ENCODE measurements around the gene DVL2. TPM values are rescaled to one million over a fixed set of nuclear protein-coding genes. Genes with fewer than 3 reads are reported as not detected.

DVL2 gene
- total RNA-seq, 1 experiment from 2014 or later = 75.0 TPM

DNA sequence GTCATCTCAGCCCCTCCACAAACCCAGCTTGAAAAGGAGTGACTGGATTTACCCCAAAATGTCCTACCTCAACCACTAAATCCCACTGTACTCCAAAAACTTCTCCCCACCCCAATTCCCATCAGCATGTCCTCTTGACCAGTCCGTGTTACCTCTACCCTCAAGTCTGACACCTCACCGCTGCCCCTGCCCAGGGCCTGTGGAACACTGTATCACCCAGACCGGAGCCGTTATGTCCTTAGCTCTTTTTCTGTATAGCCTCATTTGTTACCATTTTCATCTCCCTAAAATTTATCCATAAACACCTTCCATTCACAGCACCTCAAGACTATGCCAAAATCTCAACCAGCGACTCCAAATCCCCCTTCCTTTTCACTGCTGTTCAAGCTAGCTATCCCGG, 2.5 kb upstream of the DVL2 start:
- DNase-seq = no peak
- H3K36me3 ChIP-seq (replicated peaks; ENCODE audit: control insufficient read depth, insufficient read depth, low read length) = peaks cover 19% of the 10 kb centered on the region
- H3K27me3 ChIP-seq (ENCODE audit: control insufficient read depth, insufficient read depth, low read length) = no peaks in the 10 kb centered on the region
- H3K4me3 ChIP-seq (ENCODE audit: insufficient read depth, low read depth, low read length) = no peak overlapping the region

DNA sequence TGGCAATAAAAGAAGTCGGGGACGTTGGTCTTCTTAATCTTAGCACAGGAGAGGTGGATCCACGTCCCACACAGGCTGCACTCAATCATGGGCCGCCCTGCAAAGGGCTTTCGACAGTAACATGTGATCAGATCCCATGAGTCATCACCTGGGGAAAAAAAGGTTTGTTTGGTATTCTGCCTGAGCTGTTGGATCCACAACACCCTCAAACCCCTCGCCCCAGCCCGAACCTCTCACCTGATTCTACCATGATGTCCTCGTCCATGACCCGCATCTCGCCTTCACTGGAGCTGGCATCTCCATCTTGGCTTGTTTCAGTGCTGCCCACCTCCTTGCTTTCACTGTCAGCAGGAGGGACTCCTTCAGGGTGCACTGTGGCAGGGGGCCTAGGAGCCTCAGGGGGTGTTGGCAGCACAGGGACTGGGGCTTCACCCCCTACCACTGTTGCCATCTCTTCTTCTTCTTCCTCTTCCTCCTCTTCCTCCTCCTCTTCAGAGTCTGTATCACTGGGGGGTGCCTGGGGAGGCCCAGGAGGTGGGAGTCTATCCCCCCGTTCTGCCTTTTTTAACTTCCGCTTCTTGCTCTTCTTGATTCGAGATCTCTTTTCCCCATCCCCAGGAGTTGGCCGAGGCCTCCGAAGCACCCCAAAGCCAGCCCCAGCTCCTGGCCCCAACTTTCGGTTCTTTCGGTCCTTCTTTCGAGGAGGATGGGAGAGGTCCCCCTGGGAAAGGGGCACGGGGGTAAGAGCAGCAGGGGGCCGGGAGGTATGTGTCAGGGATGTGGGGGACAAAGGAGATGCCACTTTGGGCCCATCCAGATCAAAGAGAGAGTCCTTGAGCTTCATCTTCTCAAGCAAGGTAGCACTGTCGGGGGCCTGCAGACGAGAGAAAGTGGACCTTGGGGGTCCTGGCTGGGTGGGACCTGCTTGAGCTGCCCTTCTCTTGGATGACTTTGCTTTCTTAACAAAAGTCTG, 1.7 kb upstream of the DVL2 start:
- Histone ChIP-seq H3K36me3 (replicated peaks; ENCODE audit: control insufficient read depth, insufficient read depth, low read length) (peaks cover 19% of the 10 kb centered on the region), H3K4me3 (ENCODE audit: insufficient read depth, low read depth, low read length) (no peak overlapping the region), H3K27me3 (ENCODE audit: control insufficient read depth, insufficient read depth, low read length) (no peaks in the 10 kb centered on the region)
- no peak for DNase-seq

DNA sequence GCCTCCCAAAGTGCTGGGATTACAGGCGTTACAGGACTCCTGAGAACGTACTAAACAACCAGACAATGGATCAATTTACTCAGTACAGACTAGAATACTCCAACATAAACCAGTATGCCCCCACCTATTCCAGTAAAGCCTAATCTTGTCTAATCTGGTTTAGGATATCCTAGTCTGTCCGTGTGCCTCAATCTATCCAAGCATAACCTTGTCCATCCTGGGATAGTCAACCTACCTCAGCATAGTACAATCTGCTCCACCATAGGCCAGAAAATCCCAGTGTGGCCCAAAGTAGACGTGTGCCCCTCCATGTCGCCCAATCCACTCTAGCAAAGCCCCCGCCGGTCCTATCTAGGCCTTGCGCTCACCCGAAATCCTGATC, 625 bp downstream of the DVL2 start:
- peak; percentile 71 for DNase-seq
- H3K27me3 ChIP-seq (ENCODE audit: control insufficient read depth, insufficient read depth, low read length) = no peaks in the 10 kb centered on the region
- H3K36me3 ChIP-seq (replicated peaks; ENCODE audit: control insufficient read depth, insufficient read depth, low read length) = peaks cover 26% of the 10 kb centered on the region
- H3K4me3 ChIP-seq (ENCODE audit: insufficient read depth, low read depth, low read length) = peak overlapping the region; percentile 81

DNA sequence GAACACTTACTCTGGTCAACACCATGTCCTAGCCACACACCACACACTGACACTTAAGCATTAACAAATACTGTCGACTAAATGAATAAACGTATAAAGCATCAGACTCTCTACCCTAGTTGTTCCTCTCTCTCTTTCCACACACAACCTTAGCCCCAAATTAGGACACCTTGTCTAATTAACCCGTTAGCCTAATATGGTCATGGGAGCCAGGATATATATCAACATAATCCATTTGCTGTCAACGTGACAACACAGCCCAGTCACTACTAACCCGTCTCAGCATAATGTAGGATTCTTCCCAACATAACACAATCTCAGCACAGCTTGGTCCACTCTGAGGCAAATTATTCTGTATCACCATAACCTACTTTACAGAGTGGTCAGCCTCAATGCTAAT, 2.2 kb downstream of the DVL2 start:
- no peak for DNase-seq
- no peak overlapping the region for H3K4me3 ChIP-seq (ENCODE audit: insufficient read depth, low read depth, low read length)
- no peaks in the 10 kb centered on the region for H3K27me3 ChIP-seq (ENCODE audit: control insufficient read depth, insufficient read depth, low read length)
- H3K36me3 ChIP-seq (replicated peaks; ENCODE audit: control insufficient read depth, insufficient read depth, low read length) = peaks cover 35% of the 10 kb centered on the region

DNA sequence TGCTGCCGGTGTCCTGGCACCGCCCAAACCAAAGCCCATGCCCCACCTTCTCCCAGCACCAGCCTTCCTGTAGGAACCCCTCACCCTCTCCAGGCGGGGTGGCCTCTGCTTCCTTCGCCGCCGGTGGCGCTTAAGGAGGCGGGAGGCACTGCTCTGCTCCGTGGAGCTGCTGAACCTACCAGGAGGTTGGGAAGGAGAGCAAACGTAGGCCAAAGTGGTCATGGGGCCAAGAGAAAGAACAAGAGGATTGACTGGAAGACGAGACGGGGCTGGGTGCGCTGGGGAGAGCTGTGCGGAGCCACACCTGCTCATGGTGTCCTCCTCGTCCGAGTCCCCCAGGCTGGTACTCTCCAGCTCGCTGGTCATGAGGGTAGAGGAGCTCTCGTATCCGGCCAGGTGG, 4.8 kb downstream of the DVL2 start:
- Histone ChIP-seq H3K4me3 (ENCODE audit: insufficient read depth, low read depth, low read length) (no peak overlapping the region), H3K36me3 (replicated peaks; ENCODE audit: control insufficient read depth, insufficient read depth, low read length) (peaks cover 20% of the 10 kb centered on the region), H3K27me3 (ENCODE audit: control insufficient read depth, insufficient read depth, low read length) (no peaks in the 10 kb centered on the region)
- no peak for DNase-seq

DNA sequence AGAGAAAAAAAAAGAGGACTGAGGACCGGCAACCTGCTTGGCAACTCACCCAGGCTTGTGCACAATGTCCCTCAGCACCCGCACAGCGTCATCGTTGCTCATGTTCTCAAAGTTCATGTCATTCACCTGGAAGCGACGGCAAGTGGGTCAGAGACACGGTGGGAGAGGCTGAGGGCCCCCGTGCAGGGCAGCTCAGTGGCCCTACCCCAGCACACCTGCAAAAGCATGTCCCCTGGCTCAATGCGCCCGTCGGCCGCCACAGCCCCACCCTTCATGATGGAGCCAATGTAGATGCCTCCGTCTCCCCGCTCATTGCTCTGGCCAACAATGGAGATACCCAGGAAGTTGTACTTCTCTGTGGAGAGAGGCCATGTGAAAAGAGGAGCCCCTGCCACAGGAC, 5.4 kb downstream of the DVL2 start:
- Histone ChIP-seq H3K27me3 (ENCODE audit: control insufficient read depth, insufficient read depth, low read length) (no peaks in the 10 kb centered on the region), H3K36me3 (replicated peaks; ENCODE audit: control insufficient read depth, insufficient read depth, low read length) (peaks cover 24% of the 10 kb centered on the region), H3K4me3 (ENCODE audit: insufficient read depth, low read depth, low read length) (no peak overlapping the region)
- no peak for DNase-seq

DNA sequence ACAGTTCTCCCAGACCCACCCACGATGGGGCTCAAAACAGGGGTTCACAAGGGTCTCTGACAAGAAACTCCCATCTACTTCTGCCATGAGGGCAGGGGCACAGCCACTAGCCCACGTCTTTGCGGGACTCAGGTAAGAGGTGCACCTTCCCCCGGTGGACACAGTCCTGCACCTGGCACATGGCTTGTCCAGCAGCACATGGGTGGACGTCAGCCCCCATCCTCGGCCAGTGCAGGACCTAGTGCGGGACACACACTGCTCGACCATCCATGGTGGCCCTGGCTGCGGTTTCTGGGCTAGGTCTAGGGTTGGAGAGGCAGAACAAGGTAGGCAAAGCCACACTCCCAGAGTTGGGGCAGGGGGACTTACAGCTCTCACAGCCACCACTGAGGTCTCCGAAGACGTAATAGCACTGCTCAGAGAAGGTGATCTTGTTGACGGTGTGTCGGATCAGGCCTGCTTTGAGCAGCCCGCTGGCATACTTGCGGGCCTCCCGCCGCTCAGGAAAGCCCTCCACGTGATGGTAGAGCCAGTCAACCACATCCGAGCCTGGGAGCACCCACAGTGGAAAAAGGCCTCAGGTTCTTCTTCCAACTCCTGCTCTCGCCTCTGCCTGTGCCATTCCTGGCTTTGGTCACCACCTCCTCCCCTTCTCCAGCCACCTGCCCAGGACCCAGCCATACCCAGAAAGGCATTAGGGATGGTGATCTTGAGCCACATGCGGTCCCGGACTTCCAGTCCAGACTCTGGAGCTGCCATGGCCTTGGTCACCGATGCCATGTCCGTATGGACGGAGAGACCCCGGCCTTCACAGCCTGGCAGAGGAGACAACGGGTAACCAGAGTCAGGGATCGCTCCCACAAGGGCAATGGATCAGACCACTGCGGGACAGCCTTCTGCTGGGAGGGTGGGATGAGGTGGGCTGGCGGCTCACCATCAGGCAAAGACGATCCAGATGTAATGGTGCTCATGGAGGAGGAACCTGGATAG, 7.3 kb downstream of the DVL2 start:
- Histone ChIP-seq H3K36me3 (replicated peaks; ENCODE audit: control insufficient read depth, insufficient read depth, low read length) (peaks cover 43% of the 10 kb centered on the region), H3K4me3 (ENCODE audit: insufficient read depth, low read depth, low read length) (no peak overlapping the region), H3K27me3 (ENCODE audit: control insufficient read depth, insufficient read depth, low read length) (no peaks in the 10 kb centered on the region)
- no peak for DNase-seq

DNA sequence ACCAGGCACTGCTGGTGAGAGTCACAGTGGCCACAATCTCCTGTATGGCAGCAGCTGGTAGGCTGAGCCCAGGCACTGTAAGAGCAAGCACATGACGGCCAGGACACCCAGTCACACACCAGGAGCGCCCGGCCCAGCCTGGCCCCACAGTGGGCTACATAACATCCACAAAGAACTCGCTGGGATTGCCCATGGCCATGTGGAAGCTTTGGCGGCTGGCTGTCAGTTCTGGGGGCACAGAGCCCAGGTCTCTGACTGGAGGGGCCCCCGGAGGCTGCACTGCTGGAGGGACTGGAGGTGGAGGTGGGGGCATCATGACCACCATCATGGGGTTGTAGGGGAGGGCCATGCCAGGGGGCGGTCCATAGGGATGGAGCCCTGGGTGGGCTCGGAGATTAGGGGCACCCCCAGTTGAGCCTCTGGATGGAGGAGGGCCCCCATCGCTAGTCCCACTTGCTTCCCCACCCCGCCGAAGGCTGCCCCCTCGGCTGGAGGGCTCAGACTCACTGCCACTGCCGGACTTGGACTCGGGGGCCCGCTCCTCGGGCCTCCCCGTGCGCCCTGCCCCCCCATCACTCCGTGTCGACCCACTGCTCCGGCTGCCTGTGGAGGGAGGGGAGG, 8.5 kb downstream of the DVL2 start:
- Histone ChIP-seq H3K27me3 (ENCODE audit: control insufficient read depth, insufficient read depth, low read length) (no peaks in the 10 kb centered on the region), H3K4me3 (ENCODE audit: insufficient read depth, low read depth, low read length) (no peak overlapping the region), H3K36me3 (replicated peaks; ENCODE audit: control insufficient read depth, insufficient read depth, low read length) (peaks cover 52% of the 10 kb centered on the region)
- DNase-seq = no peak

DNA sequence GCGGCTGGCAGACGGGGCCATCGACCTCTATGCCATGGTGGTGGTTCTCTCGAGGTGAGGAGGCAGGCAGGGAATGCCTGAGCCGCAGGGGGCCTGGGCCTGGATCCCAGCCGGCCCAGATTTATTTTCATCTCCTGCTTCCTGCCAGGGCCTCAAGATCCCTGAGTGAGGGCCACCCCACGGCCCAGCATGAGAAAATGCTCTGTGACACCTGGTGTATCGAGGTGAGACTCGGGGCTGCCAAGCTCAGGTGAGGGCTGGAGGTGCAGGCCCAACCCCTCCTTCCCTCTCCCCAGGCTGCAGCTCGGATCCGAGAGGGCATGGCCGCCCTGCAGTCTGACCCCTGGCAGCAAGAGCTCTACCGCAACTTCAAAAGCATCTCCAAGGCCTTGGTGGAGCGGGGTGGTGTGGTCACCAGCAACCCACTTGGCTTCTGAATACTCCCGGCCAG, 9.6 kb downstream of the DVL2 start:
- Histone ChIP-seq H3K27me3 (ENCODE audit: control insufficient read depth, insufficient read depth, low read length) (no peaks in the 10 kb centered on the region), H3K36me3 (replicated peaks; ENCODE audit: control insufficient read depth, insufficient read depth, low read length) (peaks cover 49% of the 10 kb centered on the region), H3K4me3 (ENCODE audit: insufficient read depth, low read depth, low read length) (no peak overlapping the region)
- peak; percentile 72 for DNase-seq

DNA sequence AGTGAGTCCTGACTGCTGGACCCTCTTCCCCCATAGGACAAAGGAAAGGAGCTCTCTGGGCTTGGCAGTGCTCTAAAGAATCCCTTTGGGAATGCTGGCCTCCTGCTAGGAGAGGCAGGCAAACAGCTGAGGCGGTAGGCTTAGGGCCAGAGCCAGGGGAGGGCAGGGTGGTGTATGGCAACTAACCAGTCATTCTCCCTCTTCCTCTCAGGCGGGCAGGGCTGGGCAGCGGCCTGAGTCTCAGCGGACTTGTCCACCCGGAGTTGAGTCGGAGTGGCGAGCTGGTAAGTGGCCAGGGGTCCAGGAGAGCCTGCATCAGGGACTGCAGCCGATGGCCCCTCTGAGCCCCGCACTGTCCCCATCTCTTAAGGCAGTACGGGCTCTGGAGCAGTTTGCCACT, 10.2 kb downstream of the DVL2 start:
- no peak overlapping the region for H3K4me3 ChIP-seq (ENCODE audit: insufficient read depth, low read depth, low read length)
- DNase-seq = no peak
- no peaks in the 10 kb centered on the region for H3K27me3 ChIP-seq (ENCODE audit: control insufficient read depth, insufficient read depth, low read length)
- peaks cover 47% of the 10 kb centered on the region for H3K36me3 ChIP-seq (replicated peaks; ENCODE audit: control insufficient read depth, insufficient read depth, low read length)

DNA sequence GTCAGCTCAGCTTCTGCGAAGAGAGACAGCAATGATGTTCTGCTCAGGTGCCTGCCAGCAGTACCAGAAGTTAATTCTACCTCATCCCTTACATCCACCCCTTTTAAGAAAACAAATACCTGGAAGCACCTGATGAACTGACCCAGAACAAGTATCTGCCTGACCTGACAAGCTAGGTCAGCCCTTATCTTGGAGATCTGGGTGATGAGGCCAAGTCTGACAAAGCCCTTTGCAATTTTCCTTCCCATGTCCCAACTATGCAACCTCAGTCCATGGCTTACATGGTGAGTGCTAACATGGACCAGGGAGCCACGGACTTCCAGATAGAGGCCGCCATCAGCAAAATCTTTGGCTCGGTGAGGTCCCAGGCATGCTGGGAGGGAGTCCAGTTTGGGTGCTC, 10.9 kb downstream of the DVL2 start:
- Histone ChIP-seq H3K27me3 (ENCODE audit: control insufficient read depth, insufficient read depth, low read length) (no peaks in the 10 kb centered on the region), H3K4me3 (ENCODE audit: insufficient read depth, low read depth, low read length) (no peak overlapping the region), H3K36me3 (replicated peaks; ENCODE audit: control insufficient read depth, insufficient read depth, low read length) (peaks cover 44% of the 10 kb centered on the region)
- no peak for DNase-seq

DNA sequence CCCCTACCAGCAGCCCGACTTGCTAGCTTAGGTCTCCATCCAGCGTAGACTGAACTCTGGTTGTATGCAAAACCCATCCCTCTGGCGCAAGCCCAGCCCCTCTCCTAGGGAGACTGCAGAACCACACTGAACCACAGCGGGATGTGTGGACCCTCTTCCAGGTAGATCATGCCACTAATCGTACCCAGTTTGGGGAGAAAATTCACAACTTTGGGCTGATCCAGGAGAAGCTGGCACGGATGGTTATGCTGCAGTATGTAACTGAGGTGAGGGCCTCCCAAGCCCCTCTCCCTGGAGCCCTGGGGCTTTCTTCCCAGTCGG, 11.4 kb downstream of the DVL2 start:
- no peak for DNase-seq
- Histone ChIP-seq H3K36me3 (replicated peaks; ENCODE audit: control insufficient read depth, insufficient read depth, low read length) (peaks cover 40% of the 10 kb centered on the region), H3K27me3 (ENCODE audit: control insufficient read depth, insufficient read depth, low read length) (no peaks in the 10 kb centered on the region), H3K4me3 (ENCODE audit: insufficient read depth, low read depth, low read length) (no peak overlapping the region)

DNA sequence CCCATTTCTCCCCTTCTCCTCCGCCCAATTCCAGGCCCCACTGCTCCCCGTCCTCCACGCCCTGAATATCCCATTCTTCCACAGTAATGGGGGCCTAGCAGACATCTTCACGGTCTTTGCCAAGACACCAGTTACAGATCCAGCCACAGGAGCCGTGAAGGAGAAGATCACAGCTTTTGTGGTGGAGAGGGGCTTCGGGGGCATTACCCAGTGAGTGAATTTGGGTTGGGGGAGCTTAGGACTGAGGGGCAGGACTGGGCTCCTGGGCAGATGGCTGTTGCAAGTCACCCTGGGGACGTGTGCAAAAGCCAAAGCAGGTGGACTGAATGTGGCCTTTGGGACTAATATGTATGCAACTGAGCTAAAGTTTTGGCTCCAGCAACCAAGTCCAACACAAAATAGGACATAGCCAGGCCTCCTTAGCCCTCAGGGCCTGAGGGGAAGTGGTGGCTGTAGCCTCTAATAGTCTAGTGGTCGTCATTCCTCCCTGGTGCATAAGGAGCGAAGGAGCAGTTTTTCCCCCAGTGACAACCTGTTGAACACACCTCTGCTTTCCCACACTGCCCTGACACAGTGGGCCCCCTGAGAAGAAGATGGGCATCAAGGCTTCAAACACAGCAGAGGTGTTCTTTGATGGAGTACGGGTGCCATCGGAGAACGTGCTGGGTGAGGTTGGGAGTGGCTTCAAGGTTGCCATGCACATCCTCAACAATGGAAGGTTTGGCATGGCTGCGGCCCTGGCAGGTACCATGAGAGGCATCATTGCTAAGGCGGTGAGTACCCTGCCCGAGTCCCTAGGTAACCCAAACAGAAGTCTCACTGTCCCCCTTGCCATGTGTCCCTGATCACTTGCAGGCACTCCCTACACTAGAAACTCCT, 12.0 kb downstream of the DVL2 start:
- Histone ChIP-seq H3K4me3 (ENCODE audit: insufficient read depth, low read depth, low read length) (no peak overlapping the region), H3K36me3 (replicated peaks; ENCODE audit: control insufficient read depth, insufficient read depth, low read length) (peaks cover 37% of the 10 kb centered on the region), H3K27me3 (ENCODE audit: control insufficient read depth, insufficient read depth, low read length) (no peaks in the 10 kb centered on the region)
- DNase-seq = no peak

Data from H7 (cell line).